Measurements from ENCODE around the gene ETV3. TPM values are rescaled to one million over a fixed set of nuclear protein-coding genes. Genes with fewer than 3 reads are reported as not detected.

Gene ETV3
- polyA plus RNA-seq, 1 experiment = 7.4 TPM

DNA sequence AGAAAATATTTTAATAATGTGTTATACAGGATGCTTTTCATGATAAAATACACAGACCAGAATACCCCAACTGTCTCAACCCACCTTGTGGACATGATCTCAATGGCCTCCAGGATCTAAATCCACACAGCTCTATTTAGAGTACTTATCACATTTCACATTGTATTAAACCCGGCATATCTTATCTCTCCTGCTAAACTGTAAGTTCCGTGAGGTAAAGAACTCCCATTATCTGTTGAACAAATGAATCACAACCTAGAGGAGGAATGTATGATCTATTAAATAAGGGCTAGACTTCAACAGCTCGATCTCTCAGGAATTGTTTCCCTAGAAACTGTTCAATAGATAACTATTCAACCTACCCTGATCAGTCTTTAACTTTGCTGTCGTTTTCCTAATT, 6.9 kb downstream of the ETV3 start:
- H3K4me3 ChIP-seq (ENCODE audit: low read depth, low read length) = no peak overlapping the region
- H3K27me3 ChIP-seq (ENCODE audit: control insufficient read depth, insufficient read depth, low read length) = no peaks in the 10 kb centered on the region
- no peak for DNase-seq (ENCODE audit: low read depth)
- peaks cover 6% of the 10 kb centered on the region for H3K36me3 ChIP-seq (ENCODE audit: control insufficient read depth, insufficient read depth, low read length)
- TF ChIP-seq CTCF (IDR thresholded peaks at IDR 0.05; ENCODE audit: insufficient read depth, low read depth, low read length) = no peak
- ChIA-PET CTCF (no interaction called here), POLR2A (no interaction called here)

GRCh38 chr1:157124855-157125254, 13.3 kb downstream of the ETV3 start:
- no peak for TF ChIP-seq CTCF (IDR thresholded peaks at IDR 0.05; ENCODE audit: insufficient read depth, low read depth, low read length)
- POLR2A ChIA-PET = no interaction called here
- no peak overlapping the region for H3K4me3 ChIP-seq (ENCODE audit: low read depth, low read length)
- CTCF ChIA-PET = interaction anchor here (1.0 to 1.6 kb wide), 2 partner anchors 13 to 49 kb away, joined by 3 to 5 read pairs; partner anchors contain the start of gene ETV3
- DNase-seq (ENCODE audit: low read depth) = no peak
- no peaks in the 10 kb centered on the region for H3K27me3 ChIP-seq (ENCODE audit: control insufficient read depth, insufficient read depth, low read length)
- peaks cover 12% of the 10 kb centered on the region for H3K36me3 ChIP-seq (ENCODE audit: control insufficient read depth, insufficient read depth, low read length)

DNA sequence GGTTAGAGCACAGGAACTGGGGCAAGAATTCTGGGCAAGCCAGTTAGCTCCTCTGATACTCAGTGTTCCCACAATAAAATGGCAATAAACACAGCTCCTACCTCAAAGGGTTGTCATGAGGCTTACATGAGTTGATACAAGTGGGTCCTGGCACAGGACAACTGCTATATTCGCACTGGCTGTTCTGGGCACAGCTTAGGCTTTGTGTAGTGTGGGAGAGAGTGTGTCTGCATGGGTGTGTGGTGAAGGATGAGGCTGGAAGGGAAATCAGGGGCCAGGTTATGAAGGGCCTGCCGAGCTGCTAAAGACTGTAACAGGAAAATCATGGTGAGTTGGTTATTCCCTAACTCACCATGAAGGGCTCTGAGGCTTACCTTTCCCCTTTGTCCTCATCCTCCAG, 18.7 kb downstream of the ETV3 start:
- ChIA-PET POLR2A (interaction anchor here (0.5 kb wide), 1 partner anchor 22 kb away, joined by 5 read pairs; no protein-coding TSS in a partner anchor), CTCF (interaction anchor here (0.5 to 0.9 kb wide), 3 partner anchors 23 to 577 kb away, joined by 3 read pairs; no protein-coding TSS in a partner anchor)
- Histone ChIP-seq H3K4me3 (ENCODE audit: low read depth, low read length) (no peak overlapping the region), H3K27me3 (ENCODE audit: control insufficient read depth, insufficient read depth, low read length) (peaks cover 2% of the 10 kb centered on the region), H3K36me3 (ENCODE audit: control insufficient read depth, insufficient read depth, low read length) (peaks cover 4% of the 10 kb centered on the region; the same call in 1 of the 2 replicates)
- DNase-seq (ENCODE audit: low read depth) = no peak
- no peak for TF ChIP-seq CTCF (IDR thresholded peaks at IDR 0.05; ENCODE audit: insufficient read depth, low read depth, low read length)

DNA sequence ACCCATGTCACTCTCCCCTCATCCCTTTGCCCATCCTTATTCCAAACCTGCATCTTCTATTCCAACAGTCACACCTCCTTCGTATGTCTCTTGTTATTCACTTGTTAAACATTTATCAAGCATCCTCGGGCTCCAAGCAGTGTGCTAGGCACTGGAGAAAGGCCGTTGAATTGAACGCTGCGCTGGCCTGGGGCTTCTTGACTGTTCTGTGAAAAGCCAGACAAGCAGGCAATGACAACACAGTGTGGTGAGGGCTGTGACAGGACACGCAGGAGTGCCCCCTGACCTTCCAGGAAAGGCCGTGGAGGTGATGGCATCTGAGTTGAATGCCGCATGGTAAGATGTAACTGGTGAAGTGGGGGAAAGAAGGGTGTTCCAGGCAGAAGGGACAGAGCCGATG, 19.2 kb downstream of the ETV3 start:
- no peak for TF ChIP-seq CTCF (IDR thresholded peaks at IDR 0.05; ENCODE audit: insufficient read depth, low read depth, low read length)
- ChIA-PET POLR2A (no interaction called here), CTCF (interaction anchor here (0.6 kb wide), 1 partner anchor 576 kb away, joined by 3 read pairs; no protein-coding TSS in a partner anchor)
- H3K27me3 ChIP-seq (ENCODE audit: control insufficient read depth, insufficient read depth, low read length) = peaks cover 2% of the 10 kb centered on the region
- no peak overlapping the region for H3K4me3 ChIP-seq (ENCODE audit: low read depth, low read length)
- peaks cover 4% of the 10 kb centered on the region; the same call in 1 of the 2 replicates for H3K36me3 ChIP-seq (ENCODE audit: control insufficient read depth, insufficient read depth, low read length)
- no peak for DNase-seq (ENCODE audit: low read depth)

DNA sequence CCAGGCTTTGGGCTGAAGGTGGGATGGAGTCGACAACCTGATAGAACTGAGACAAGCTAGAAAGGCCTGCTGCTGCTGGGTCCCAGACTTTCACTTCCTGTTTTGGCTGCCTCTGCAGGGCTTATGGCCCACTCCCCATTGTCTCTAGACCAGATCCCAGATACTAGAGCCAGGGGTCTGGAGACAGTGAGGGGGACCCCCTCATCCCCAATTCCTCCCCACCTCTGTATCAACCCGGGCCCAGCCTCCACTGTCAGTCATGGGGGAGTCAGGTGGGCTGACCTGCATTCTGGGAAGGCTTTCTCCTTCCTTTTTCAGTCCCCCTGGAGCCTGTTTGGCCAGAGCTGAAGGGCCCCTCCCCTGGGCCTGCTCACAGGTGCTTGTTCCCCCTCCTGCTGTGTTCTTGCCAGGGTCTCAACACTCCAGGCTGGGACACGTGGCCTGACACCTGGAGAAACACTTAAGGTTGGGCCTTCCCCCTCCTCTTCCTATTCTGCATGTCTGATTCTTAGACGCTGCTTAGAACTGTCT, 20.6 kb downstream of the ETV3 start:
- POLR2A ChIA-PET = no interaction called here

More for the DNA sequence above, 20.6 kb downstream of the ETV3 start:
- DNase-seq (ENCODE audit: low read depth) = no peak
- CTCF ChIA-PET = interaction anchor here (1.1 kb wide), 1 partner anchor 38 kb away, joined by 4 read pairs; no protein-coding TSS in a partner anchor
- no peak for TF ChIP-seq CTCF (IDR thresholded peaks at IDR 0.05; ENCODE audit: insufficient read depth, low read depth, low read length)
- H3K36me3 ChIP-seq (ENCODE audit: control insufficient read depth, insufficient read depth, low read length) = 0 out of 2 replicates have a peak, but pooled peaks cover 2% of the 10 kb centered on the region
- no peak overlapping the region for H3K4me3 ChIP-seq (ENCODE audit: low read depth, low read length)
- H3K27me3 ChIP-seq (ENCODE audit: control insufficient read depth, insufficient read depth, low read length) = peaks cover 7% of the 10 kb centered on the region
